ENCODE results near the gene METTL23.

DNA sequence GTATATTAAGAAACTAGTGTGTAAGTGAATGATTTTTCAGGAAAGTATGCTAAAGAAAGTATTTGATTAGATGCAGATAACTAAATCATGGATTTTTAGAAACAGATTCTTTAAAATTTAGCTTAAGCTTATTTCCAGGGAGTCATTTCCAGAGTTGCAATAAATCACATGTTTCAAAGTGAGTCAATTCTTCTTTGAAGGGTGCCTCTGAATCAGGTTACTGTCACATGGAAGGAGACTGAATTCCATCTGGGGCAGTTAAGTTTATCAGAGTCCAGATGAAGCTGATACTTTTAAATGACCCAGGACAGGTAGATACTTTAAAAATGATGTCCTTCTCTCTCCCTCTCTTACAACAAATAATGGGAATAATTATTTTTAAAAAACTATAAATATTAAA is 16.3 kb downstream of the METTL23 start:
- TF ChIP-seq, protein P1, sequence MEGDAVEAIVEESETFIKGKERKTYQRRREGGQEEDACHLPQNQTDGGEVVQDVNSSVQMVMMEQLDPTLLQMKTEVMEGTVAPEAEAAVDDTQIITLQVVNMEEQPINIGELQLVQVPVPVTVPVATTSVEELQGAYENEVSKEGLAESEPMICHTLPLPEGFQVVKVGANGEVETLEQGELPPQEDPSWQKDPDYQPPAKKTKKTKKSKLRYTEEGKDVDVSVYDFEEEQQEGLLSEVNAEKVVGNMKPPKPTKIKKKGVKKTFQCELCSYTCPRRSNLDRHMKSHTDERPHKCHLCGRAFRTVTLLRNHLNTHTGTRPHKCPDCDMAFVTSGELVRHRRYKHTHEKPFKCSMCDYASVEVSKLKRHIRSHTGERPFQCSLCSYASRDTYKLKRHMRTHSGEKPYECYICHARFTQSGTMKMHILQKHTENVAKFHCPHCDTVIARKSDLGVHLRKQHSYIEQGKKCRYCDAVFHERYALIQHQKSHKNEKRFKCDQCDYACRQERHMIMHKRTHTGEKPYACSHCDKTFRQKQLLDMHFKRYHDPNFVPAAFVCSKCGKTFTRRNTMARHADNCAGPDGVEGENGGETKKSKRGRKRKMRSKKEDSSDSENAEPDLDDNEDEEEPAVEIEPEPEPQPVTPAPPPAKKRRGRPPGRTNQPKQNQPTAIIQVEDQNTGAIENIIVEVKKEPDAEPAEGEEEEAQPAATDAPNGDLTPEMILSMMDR (IDR thresholded peaks at IDR 0.05; ENCODE audit: poor library complexity, severe bottlenecking): no peak
- TF ChIP-seq POLR2AphosphoS5 (IDR thresholded peaks at IDR 0.05) (no peak), EZH2 (IDR thresholded peaks at IDR 0.05; ENCODE audit: borderline replicate concordance, insufficient read depth, low read length, poor library complexity, severe bottlenecking) (no peak), TAF1 (IDR thresholded peaks at IDR 0.05; ENCODE audit: low read depth) (no peak), MXI1 (conservative IDR thresholded peaks at IDR 0.05; ENCODE audit: poor library complexity, severe bottlenecking) (no peak), RAD21 (conservative IDR thresholded peaks at IDR 0.05) (no peak), EP300 (conservative IDR thresholded peaks at IDR 0.05; ENCODE audit: poor library complexity, severe bottlenecking) (no peak), SMC3 (conservative IDR thresholded peaks at IDR 0.05; ENCODE audit: poor library complexity) (no peak)
- TF ChIP-seq, protein P2, sequence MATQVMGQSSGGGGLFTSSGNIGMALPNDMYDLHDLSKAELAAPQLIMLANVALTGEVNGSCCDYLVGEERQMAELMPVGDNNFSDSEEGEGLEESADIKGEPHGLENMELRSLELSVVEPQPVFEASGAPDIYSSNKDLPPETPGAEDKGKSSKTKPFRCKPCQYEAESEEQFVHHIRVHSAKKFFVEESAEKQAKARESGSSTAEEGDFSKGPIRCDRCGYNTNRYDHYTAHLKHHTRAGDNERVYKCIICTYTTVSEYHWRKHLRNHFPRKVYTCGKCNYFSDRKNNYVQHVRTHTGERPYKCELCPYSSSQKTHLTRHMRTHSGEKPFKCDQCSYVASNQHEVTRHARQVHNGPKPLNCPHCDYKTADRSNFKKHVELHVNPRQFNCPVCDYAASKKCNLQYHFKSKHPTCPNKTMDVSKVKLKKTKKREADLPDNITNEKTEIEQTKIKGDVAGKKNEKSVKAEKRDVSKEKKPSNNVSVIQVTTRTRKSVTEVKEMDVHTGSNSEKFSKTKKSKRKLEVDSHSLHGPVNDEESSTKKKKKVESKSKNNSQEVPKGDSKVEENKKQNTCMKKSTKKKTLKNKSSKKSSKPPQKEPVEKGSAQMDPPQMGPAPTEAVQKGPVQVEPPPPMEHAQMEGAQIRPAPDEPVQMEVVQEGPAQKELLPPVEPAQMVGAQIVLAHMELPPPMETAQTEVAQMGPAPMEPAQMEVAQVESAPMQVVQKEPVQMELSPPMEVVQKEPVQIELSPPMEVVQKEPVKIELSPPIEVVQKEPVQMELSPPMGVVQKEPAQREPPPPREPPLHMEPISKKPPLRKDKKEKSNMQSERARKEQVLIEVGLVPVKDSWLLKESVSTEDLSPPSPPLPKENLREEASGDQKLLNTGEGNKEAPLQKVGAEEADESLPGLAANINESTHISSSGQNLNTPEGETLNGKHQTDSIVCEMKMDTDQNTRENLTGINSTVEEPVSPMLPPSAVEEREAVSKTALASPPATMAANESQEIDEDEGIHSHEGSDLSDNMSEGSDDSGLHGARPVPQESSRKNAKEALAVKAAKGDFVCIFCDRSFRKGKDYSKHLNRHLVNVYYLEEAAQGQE (IDR thresholded peaks at IDR 0.05; ENCODE audit: borderline replicate concordance): no peak
